SK-N-SH treated with all-trans-retinoic acid at 6 μM for 48 hours (cell line): ENCODE data around the gene LAMA2.

Experiments used
- ATAC-seq: fragments of 200-7000 bp; cut with Tn5 transposase; 3 replicates; pipeline ENCODE4 v1.9.1; 2020; ENCODE audit warnings: mild to moderate bottlenecking, moderate library complexity
- ARNTL ChIP-seq: fragments of 450-650 bp; formaldehyde crosslinking; IDR thresholded peaks from 2 replicates; pipeline ENCODE4 v1.5.0; 2020; ENCODE audit warnings: low read depth, mild to moderate bottlenecking, moderate library complexity, borderline replicate concordance
- BACH2 ChIP-seq: fragments of 250-450 bp; sonication (Bioruptor Pico); IDR thresholded peaks from 2 replicates; pipeline ENCODE4 v1.9.0; 2021; ENCODE audit warnings: mild to moderate bottlenecking, borderline replicate concordance
- CREB5 ChIP-seq: fragments of 250-450 bp; sonication (Bioruptor Pico); IDR thresholded peaks from 2 replicates; pipeline ENCODE4 v1.5.1; 2020; ENCODE audit warnings: low read depth, mild to moderate bottlenecking, moderate library complexity
- CSDC2 ChIP-seq: fragments of 250-450 bp; sonication (Bioruptor Pico); IDR thresholded peaks from 2 replicates; pipeline ENCODE4 v1.5.0; 2020; ENCODE audit warnings: mild to moderate bottlenecking, moderate library complexity
- ESRRG ChIP-seq: fragments of 250-450 bp; sonication (Bioruptor Pico); IDR thresholded peaks from 2 replicates; pipeline ENCODE4 v1.6.1; 2021; ENCODE audit warnings: mild to moderate bottlenecking
- GLIS3 ChIP-seq: fragments of 250-450 bp; sonication (Bioruptor Pico); IDR thresholded peaks from 2 replicates; pipeline ENCODE4 v1.5.0; 2020; ENCODE audit warnings: mild to moderate bottlenecking, moderate library complexity
- ISL1 ChIP-seq: fragments of 250-450 bp; sonication (Bioruptor Pico); IDR thresholded peaks from 2 replicates; pipeline ENCODE4 v2.1.2; 2022; ENCODE audit warnings: mild to moderate bottlenecking, moderate library complexity
- OSR1 ChIP-seq: fragments of 250-450 bp; sonication (Bioruptor Pico); IDR thresholded peaks from 2 replicates; pipeline ENCODE4 v1.8.0; 2022; ENCODE audit warnings: moderate library complexity, mild to moderate bottlenecking, inconsistent platforms
- PATZ1 ChIP-seq: fragments of 250-450 bp; sonication (Bioruptor Pico); IDR thresholded peaks from 2 replicates; pipeline ENCODE4 v1.8.0; 2020; ENCODE audit warnings: mild to moderate bottlenecking, moderate library complexity, borderline replicate concordance
- POU6F1 ChIP-seq: fragments of 250-450 bp; sonication (Bioruptor Pico); IDR thresholded peaks from 2 replicates; pipeline ENCODE4 v1.8.0; 2021; ENCODE audit warnings: low read depth, mild to moderate bottlenecking, moderate library complexity, borderline replicate concordance
- PPARA ChIP-seq: fragments of 250-450 bp; sonication (Bioruptor Pico); IDR thresholded peaks from 2 replicates; pipeline ENCODE4 v1.5.0; 2020; ENCODE audit warnings: mild to moderate bottlenecking, borderline replicate concordance
- RARB ChIP-seq: fragments of 250-450 bp; sonication (Bioruptor Pico); IDR thresholded peaks from 2 replicates; pipeline ENCODE4 v1.8.0; 2021; ENCODE audit warnings: mild to moderate bottlenecking, moderate library complexity
- SNAI2 ChIP-seq: fragments of 250-450 bp; sonication (Bioruptor Pico); IDR thresholded peaks from 2 replicates; pipeline ENCODE4 v1.5.0; 2020; ENCODE audit warnings: mild to moderate bottlenecking, moderate library complexity
- TCF4 ChIP-seq: fragments of 250-450 bp; sonication (Bioruptor Pico); IDR thresholded peaks from 2 replicates; pipeline ENCODE4 v1.8.0; 2021; ENCODE audit warnings: mild to moderate bottlenecking, moderate library complexity, borderline replicate concordance
- TOX ChIP-seq: fragments of 250-450 bp; sonication (Bioruptor Pico); IDR thresholded peaks from 2 replicates; pipeline ENCODE4 v1.8.0; 2021; ENCODE audit warnings: mild to moderate bottlenecking, moderate library complexity, borderline replicate concordance
- ZC3H10 ChIP-seq: fragments of 250-450 bp; sonication (Bioruptor Pico); IDR thresholded peaks from 2 replicates; pipeline ENCODE4 v1.5.1; 2021; ENCODE audit warnings: mild to moderate bottlenecking, moderate library complexity
- ZNF565 ChIP-seq: fragments of 450-650 bp; formaldehyde crosslinking; conservative IDR thresholded peaks from 2 replicates; pipeline ENCODE4 v1.5.0; 2020; ENCODE audit warnings: low read depth, mild to moderate bottlenecking, moderate library complexity
- ZNF8 ChIP-seq: fragments of 450-650 bp; formaldehyde crosslinking; IDR thresholded peaks from 2 replicates; pipeline ENCODE4 v1.5.0; 2020; ENCODE audit warnings: mild to moderate bottlenecking, moderate library complexity
- TF ChIP-seq, protein P1 (sequence below): fragments of 250-450 bp; sonication (Bioruptor Pico); IDR thresholded peaks from 2 replicates; pipeline ENCODE4 v1.5.0; 2020; ENCODE audit warnings: mild to moderate bottlenecking, moderate library complexity
- TF ChIP-seq, protein P2 (sequence below): fragments of 250-450 bp; sonication (Bioruptor Pico); IDR thresholded peaks from 2 replicates; pipeline ENCODE4 v1.5.1; 2021; ENCODE audit warnings: mild to moderate bottlenecking, moderate library complexity

Gene LAMA2

DNA sequence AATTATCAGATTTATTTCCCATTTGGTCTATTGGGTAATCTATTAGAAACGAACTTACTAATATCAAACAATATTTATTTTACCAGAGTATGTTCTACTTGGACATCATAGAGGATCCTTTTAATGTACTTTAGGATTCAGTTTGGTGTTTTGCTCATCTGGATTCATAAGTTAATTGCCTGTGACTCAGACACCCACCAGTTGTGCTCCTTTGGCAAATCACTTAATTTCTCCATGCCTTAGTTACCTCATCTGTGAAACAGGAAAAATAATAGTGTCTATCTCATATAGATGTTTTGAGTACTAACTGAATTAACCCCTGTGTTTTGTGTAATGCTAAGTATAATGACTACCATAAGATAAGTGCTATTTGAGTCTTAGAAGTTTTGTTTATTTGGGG lies 292.1 kb downstream of the LAMA2 start:
- TF ChIP-seq CREB5 (CRISPR knock-in tag), result no peak
- TF ChIP-seq TCF4, result no peak
- ATAC-seq, result no peak

- TF ChIP-seq ISL1 (CRISPR knock-in tag) (no peak), CSDC2 (CRISPR knock-in tag) (no peak), ZNF565 (CRISPR knock-in tag) (no peak), PATZ1 (CRISPR knock-in tag) (no peak), POU6F1 (CRISPR knock-in tag) (no peak), CREB5 (CRISPR knock-in tag) (no peak), OSR1 (CRISPR knock-in tag) (no peak), SNAI2 (CRISPR knock-in tag) (no peak), GLIS3 (CRISPR knock-in tag) (no peak), RARB (CRISPR knock-in tag) (no peak), ZNF8 (CRISPR knock-in tag) (no peak), ARNTL (no peak), TOX (CRISPR knock-in tag) (no peak), ZC3H10 (CRISPR knock-in tag) (no peak), ESRRG (CRISPR knock-in tag) (no peak), TCF4 (no peak)
- TF ChIP-seq, protein P1, sequence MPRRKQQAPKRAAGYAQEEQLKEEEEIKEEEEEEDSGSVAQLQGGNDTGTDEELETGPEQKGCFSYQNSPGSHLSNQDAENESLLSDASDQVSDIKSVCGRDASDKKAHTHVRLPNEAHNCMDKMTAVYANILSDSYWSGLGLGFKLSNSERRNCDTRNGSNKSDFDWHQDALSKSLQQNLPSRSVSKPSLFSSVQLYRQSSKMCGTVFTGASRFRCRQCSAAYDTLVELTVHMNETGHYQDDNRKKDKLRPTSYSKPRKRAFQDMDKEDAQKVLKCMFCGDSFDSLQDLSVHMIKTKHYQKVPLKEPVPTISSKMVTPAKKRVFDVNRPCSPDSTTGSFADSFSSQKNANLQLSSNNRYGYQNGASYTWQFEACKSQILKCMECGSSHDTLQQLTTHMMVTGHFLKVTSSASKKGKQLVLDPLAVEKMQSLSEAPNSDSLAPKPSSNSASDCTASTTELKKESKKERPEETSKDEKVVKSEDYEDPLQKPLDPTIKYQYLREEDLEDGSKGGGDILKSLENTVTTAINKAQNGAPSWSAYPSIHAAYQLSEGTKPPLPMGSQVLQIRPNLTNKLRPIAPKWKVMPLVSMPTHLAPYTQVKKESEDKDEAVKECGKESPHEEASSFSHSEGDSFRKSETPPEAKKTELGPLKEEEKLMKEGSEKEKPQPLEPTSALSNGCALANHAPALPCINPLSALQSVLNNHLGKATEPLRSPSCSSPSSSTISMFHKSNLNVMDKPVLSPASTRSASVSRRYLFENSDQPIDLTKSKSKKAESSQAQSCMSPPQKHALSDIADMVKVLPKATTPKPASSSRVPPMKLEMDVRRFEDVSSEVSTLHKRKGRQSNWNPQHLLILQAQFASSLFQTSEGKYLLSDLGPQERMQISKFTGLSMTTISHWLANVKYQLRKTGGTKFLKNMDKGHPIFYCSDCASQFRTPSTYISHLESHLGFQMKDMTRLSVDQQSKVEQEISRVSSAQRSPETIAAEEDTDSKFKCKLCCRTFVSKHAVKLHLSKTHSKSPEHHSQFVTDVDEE (CRISPR knock-in tag), result no peak
- TF ChIP-seq, protein P2, sequence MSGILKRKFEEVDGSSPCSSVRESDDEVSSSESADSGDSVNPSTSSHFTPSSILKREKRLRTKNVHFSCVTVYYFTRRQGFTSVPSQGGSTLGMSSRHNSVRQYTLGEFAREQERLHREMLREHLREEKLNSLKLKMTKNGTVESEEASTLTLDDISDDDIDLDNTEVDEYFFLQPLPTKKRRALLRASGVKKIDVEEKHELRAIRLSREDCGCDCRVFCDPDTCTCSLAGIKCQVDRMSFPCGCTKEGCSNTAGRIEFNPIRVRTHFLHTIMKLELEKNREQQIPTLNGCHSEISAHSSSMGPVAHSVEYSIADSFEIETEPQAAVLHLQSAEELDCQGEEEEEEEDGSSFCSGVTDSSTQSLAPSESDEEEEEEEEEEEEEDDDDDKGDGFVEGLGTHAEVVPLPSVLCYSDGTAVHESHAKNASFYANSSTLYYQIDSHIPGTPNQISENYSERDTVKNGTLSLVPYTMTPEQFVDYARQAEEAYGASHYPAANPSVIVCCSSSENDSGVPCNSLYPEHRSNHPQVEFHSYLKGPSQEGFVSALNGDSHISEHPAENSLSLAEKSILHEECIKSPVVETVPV (CRISPR knock-in tag), result no peak
- ATAC-seq, result no peak
Observed at GRCh38 chr6:129177801-129178200, 294.9 kb downstream of the LAMA2 start.

GRCh38 chr6:129179283-129179682 lies 296.3 kb downstream of the LAMA2 start:
- no peak for ATAC-seq

More at GRCh38 chr6:129179283-129179682, 296.3 kb downstream of the LAMA2 start:
- no peak for TF ChIP-seq BACH2
- no peak for TF ChIP-seq ZC3H10 (CRISPR knock-in tag)
- no peak for TF ChIP-seq PPARA (CRISPR knock-in tag)
- TF ChIP-seq OSR1 (CRISPR knock-in tag), result no peak
- no peak for TF ChIP-seq CREB5 (CRISPR knock-in tag)
